Mucosa of rectum (tissue), 2 donors: ENCODE measurements around the gene GREB1.

Source experiments
- H3K27ac ChIP-seq, 2 donors: one replicate each; pipeline ENCODE4 v1.7.0; 2013; ENCODE audit warnings: inconsistent platforms in 2 of 2, low read depth in 2 of 2, low read length in 2 of 2
- H3K27me3 ChIP-seq, 2 donors: one replicate each; pipeline ENCODE4 v1.7.0; 2013; ENCODE audit warnings: low read length in 2 of 2; ENCODE audit not compliant: control insufficient read depth in 2 of 2, insufficient read depth in 2 of 2
- H3K36me3 ChIP-seq, 2 donors: one replicate each; pipeline ENCODE4 v1.7.0; 2013; ENCODE audit warnings: low read length in 2 of 2; ENCODE audit not compliant: control insufficient read depth in 2 of 2, insufficient read depth in 2 of 2
- H3K4me1 ChIP-seq, 2 donors: one replicate each; pipeline ENCODE4 v1.7.0; 2013; ENCODE audit warnings: low read length in 2 of 2, mild to moderate bottlenecking in 1 of 2; ENCODE audit not compliant: control insufficient read depth in 2 of 2, insufficient read depth in 2 of 2
- H3K4me3 ChIP-seq, 2 donors: one replicate each; pipeline ENCODE4 v1.7.0; 2013; ENCODE audit warnings: low read length in 2 of 2
- H3K9ac ChIP-seq, 2 donors: one replicate each; pipeline ENCODE4 v1.7.0; 2013; ENCODE audit warnings: low read length in 2 of 2, low read depth in 1 of 2, mild to moderate bottlenecking in 1 of 2
- H3K9me3 ChIP-seq, 2 donors: one replicate each; pipeline ENCODE4 v1.7.0; 2013; ENCODE audit warnings: low read length in 2 of 2; ENCODE audit not compliant: control insufficient read depth in 2 of 2
- donor health status: healthy.
- donor health status: Normal muscosa, but diverticular disease.

The GREB1 gene

DNA sequence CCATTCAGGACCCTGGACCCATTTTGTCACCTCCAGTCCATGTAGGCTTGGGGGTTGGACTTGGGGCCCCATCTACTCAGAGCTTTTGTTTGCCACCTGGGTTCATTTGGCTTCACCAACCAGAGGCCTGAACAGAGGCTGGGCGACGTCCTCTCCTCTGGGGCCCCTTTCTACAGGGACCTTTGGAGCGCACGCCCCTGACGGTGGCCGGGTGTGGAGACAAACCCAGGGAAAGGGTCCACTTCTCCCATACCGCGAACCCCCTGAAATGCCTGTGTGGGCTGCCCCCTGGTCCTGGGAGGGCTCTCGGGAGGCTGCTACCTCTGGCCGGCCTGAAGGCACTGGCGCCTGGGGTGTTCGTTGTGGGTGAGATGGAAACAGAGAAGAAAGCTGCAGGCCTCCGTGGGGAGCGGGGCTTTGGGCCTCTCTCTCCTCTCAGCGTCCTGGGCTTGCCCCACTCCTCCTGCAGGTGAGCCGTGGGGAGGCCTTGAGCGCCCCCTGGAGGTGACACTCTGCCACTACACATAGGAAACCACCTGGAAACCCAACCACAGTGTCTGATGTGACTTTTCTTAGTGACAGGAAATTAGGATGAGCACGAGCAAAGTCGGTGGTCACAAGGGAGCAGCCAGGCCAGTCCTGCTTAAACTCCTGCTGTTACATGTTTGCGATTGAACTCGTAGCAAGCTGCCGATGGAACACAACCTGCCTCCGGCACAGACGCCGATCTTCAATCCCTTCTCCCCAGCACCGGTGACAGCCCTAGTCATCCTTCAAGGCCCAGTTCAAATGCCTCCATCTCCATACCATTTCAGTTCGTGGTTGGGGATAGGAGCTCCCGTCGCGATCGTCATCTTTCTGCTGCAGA, 148.1 kb downstream of the GREB1 start:
- H3K9ac ChIP-seq = no peak overlapping the region
- no peaks in the 10 kb centered on the region for H3K4me1 ChIP-seq
- peaks cover 12 to 19% of the 10 kb centered on the region in 2 donors for H3K27me3 ChIP-seq
- H3K9me3 ChIP-seq = no peaks in the 10 kb centered on the region
- H3K36me3 ChIP-seq = no peaks in the 10 kb centered on the region
- no peak overlapping the region for H3K27ac ChIP-seq
- H3K4me3 ChIP-seq = no peak overlapping the region

- H3K36me3 ChIP-seq = no peaks in the 10 kb centered on the region
- H3K4me1 ChIP-seq = no peaks in the 10 kb centered on the region
- peaks cover 6 to 13% of the 10 kb centered on the region in 2 donors for H3K27me3 ChIP-seq
- H3K9me3 ChIP-seq = no peaks in the 10 kb centered on the region
- H3K4me3 ChIP-seq = no peak overlapping the region
- H3K9ac ChIP-seq = no peak overlapping the region
- no peak overlapping the region for H3K27ac ChIP-seq
These were observed 148.7 kb downstream of the GREB1 start for GRCh38 chr2:11682590-11682915.

DNA sequence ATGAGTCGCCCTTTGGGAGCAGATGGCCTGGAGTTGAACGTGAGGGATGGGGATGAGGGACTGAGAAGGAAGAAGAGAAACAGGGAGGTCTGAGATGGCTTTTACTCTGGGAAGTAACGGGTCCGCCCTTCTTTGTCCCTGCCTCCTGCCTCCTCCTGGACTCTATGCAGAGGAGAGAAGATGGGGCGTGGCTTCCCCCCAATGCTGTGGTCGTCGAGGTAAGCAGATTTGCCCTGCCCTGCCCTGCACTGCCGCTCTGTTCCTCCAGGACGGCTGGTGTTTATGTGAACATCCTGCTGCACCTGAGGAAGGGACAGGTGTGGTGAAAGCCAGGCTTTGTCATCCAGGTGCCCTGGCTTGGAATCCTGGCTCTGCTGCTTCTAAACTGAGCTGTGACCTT, 149.6 kb downstream of the GREB1 start:
- Histone ChIP-seq H3K9ac (no peak overlapping the region), H3K4me1 (peaks cover 3 to 6% of the 10 kb centered on the region in 2 donors), H3K27me3 (peaks cover 6 to 12% of the 10 kb centered on the region in 2 donors), H3K9me3 (no peaks in the 10 kb centered on the region), H3K27ac (no peak overlapping the region), H3K4me3 (no peak overlapping the region), H3K36me3 (no peaks in the 10 kb centered on the region)

GRCh38 chr2:11683966-11684365, 150.1 kb downstream of the GREB1 start:
- Histone ChIP-seq H3K27me3 (peaks cover 6 to 10% of the 10 kb centered on the region in 2 donors), H3K9ac (no peak overlapping the region), H3K4me1 (peaks cover 7 to 9% of the 10 kb centered on the region in 2 donors), H3K27ac (no peak overlapping the region), H3K9me3 (no peaks in the 10 kb centered on the region), H3K4me3 (no peak overlapping the region), H3K36me3 (no peaks in the 10 kb centered on the region)

DNA sequence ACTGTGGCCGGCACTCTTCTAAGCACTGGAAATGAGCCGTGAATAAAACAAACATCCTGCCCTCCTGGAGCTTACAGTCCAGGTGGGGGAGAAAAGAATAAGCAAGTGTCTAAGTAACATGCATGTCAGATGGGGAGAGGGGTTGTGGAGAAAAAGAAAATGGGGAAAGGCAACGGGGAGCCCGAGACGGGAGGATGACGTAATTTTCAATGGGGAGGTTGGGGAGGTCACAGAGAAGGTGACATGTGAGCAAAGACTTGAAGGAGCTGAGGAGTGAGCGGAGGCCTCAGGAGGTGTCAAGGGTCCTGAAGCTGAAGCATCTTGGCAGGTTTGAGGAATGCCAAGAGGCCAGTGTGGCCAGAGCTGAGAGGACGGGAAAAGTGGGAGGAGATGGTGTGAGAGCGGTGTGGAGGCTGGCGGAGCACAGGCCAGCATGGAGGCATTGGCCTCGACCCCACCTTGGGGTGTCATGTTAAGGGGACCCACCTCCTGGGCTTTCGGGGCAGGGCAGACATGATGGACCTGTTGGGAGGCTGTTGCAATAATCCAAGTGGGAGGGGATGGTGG, 151.1 kb downstream of the GREB1 start:
- Histone ChIP-seq H3K9ac (no peak overlapping the region), H3K36me3 (no peaks in the 10 kb centered on the region), H3K4me1 (peaks cover 7 to 9% of the 10 kb centered on the region in 2 donors), H3K27me3 (peaks cover 6 to 9% of the 10 kb centered on the region in 2 donors), H3K4me3 (no peak overlapping the region), H3K9me3 (no peaks in the 10 kb centered on the region), H3K27ac (no peak overlapping the region)

GRCh38 chr2:11685906-11686470, 152.1 kb downstream of the GREB1 start:
- Histone ChIP-seq H3K27me3 (peaks cover 6 to 9% of the 10 kb centered on the region in 2 donors), H3K4me1 (peaks cover 7 to 9% of the 10 kb centered on the region in 2 donors), H3K27ac (no peak overlapping the region)

DNA sequence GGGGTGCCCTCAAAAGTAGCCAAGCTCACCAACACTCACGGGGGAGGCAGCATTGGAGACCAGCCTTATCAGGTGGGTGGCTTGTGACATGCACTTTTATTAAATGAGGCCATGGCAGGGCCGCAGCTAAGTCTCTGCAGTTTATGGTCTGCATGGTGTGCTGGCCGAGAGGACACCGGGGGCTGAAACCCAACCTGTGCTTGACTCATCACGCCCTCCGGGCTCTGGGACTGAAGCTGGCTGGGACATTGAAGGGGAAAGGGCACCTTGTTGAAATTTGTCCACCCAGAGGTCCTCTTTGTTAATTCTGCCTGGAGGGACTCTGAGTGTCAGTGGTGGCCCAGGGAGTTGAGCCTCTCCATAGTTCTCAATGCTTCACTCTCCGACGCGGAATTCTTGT, 153.9 kb downstream of the GREB1 start:
- Histone ChIP-seq H3K27ac (no peak overlapping the region), H3K4me3 (peak overlapping the region in 1 of 2 donors; percentile 17), H3K4me1 (peaks cover 7 to 9% of the 10 kb centered on the region in 2 donors), H3K36me3 (no peaks in the 10 kb centered on the region), H3K9me3 (no peaks in the 10 kb centered on the region), H3K27me3 (peaks cover 6 to 9% of the 10 kb centered on the region in 2 donors), H3K9ac (no peak overlapping the region)

More at GRCh38 chr2:11685906-11686470, 152.1 kb downstream of the GREB1 start:
- H3K9ac ChIP-seq = no peak overlapping the region
- H3K4me3 ChIP-seq = no peak overlapping the region
- no peaks in the 10 kb centered on the region for H3K36me3 ChIP-seq
- no peaks in the 10 kb centered on the region for H3K9me3 ChIP-seq

DNA sequence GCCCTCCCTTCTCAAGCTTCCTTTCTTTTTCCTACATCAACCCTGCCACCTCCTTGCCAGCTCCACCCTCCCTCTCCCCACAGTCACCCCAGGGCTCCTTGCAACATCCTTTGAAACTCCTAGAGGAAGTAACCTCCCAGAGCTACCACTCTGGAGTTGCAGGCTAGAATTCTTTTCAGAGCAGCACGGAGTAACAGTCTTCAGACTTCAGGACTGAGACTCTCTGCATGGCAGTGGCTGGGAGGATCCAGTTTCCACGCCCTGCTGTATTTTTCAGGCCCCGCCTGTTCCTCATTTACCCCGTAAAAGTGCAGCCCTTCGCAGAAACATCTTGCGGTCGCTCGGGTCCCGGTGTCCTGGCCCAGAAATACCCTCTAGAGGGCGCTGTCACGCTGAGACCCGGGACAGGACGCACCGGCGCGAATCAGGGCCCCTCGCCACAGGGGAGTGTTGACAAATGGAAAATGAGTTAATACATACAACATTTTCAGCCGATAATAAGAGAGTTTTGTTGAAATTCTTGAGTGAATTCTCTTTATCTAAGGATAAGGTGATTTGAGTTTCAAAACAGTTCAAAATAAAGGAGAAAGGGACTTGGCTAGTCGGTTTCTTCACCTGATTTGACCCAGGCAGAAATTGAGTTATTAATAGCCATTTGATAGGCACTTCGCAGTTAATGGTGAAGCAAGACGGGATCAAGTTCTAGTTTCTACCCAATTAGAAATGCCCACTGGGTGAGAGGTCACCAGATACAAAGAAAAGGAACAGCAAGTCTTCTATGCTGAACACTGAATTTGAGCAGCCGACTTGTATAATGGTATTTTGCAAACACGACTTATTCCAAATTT, 154.6 kb downstream of the GREB1 start:
- peaks cover 7 to 9% of the 10 kb centered on the region in 2 donors for H3K4me1 ChIP-seq
- H3K9me3 ChIP-seq = no peaks in the 10 kb centered on the region
- peak overlapping the region in 1 of 2 donors; percentile 17 for H3K4me3 ChIP-seq
- peaks cover 6 to 7% of the 10 kb centered on the region in 2 donors for H3K27me3 ChIP-seq
- peak overlapping the region in 1 of 2 donors; percentile 14 for H3K9ac ChIP-seq
- H3K36me3 ChIP-seq = no peaks in the 10 kb centered on the region
- H3K27ac ChIP-seq = no peak overlapping the region

- Histone ChIP-seq H3K27ac (no peak overlapping the region), H3K9ac (no peak overlapping the region), H3K27me3 (no peaks in the 10 kb centered on the region), H3K4me1 (peaks cover 7 to 9% of the 10 kb centered on the region in 2 donors), H3K9me3 (no peaks in the 10 kb centered on the region), H3K4me3 (no peak overlapping the region), H3K36me3 (no peaks in the 10 kb centered on the region)
These were observed 157.3 kb downstream of the GREB1 start for GRCh38 chr2:11691076-11691660.
